A549 (cell line): ENCODE results near the gene POLR3H. TPM values are rescaled to one million over a fixed set of nuclear protein-coding genes. Genes with fewer than 3 reads are reported as not detected.

Experiments used
- ATAC-seq, 2 experiments: fragments of 200-7000 bp in 1 of 2; fragments of >200 bp in 1 of 2; cut with Nextera tagmentation in 1 of 2; cut with Tn5 transposase in 1 of 2; 3 replicates each; pipeline versions ENCODE4 v1.8.0 to v1.9.1; 2018 to 2020; ENCODE audit warnings: mild to moderate bottlenecking in 1 of 2, moderate library complexity in 1 of 2
- CTCF ChIA-PET: fragments of 300-600 bp; sonication (Branson Sonifier 250); formaldehyde crosslinking; extraction: SDS; loops from one replicate; lab custom pipeline; 2021; ENCODE audit warnings: antibody characterized with exemption, inconsistent platforms; lab: Yijun Ruan, JAX
- POLR2A ChIA-PET: fragments of 350-600 bp; formaldehyde crosslinking; extraction: SDS; loops from one replicate; lab custom pipeline; 2021; ENCODE audit warnings: antibody characterized with exemption, inconsistent platforms; lab: Yijun Ruan, JAX
- DNase-seq, 2 experiments: peaks; one replicate each; pipeline versions ENCODE4 v3.0.0 to v3.0.0-alpha.2; 2011 to 2016; ENCODE audit warnings: low read depth in 1 of 2, low spot score in 1 of 2
- FAIRE-seq: peaks from 2 replicates; lab custom pipeline; 2011; peaks lifted over from hg19 to GRCh38; lab: Jason Lieb, UNC
- H3K27ac ChIP-seq, 2 experiments: fragments of >200 bp; sonication (Bioruptor Twin); formaldehyde crosslinking; 3 replicates each; pipeline ENCODE4 v1.5.1; 2016 to 2017
- H3K4me1 ChIP-seq: fragments of >200 bp; sonication (Bioruptor Twin); formaldehyde crosslinking; 3 replicates; pipeline ENCODE4 v1.6.1; 2016
- H3K4me2 ChIP-seq: fragments of >200 bp; sonication (Bioruptor Twin); formaldehyde crosslinking; 3 replicates; pipeline ENCODE4 v1.6.1; 2016
- H3K4me3 ChIP-seq: fragments of >200 bp; sonication (Bioruptor Twin); formaldehyde crosslinking; 3 replicates; pipeline ENCODE4 v1.5.1; 2016
- H3K9me3 ChIP-seq: fragments of >200 bp; sonication (Bioruptor Twin); formaldehyde crosslinking; 3 replicates; pipeline ENCODE4 v1.6.1; 2016
- BHLHE40 ChIP-seq: IDR thresholded peaks from 2 replicates; pipeline ENCODE4 v1.6.1; 2012; ENCODE audit warnings: low read depth, low read length, inconsistent platforms
- CBX8 ChIP-seq: fragments of 200-600 bp; sonication (generic); IDR thresholded peaks from 2 replicates; pipeline ENCODE4 v1.6.1; 2016
- CEBPB ChIP-seq, 2 experiments: fragments of >200 bp in 1 of 2; sonication (Bioruptor Twin) in 1 of 2; formaldehyde crosslinking in 1 of 2; IDR thresholded peaks; 2 replicates each; pipeline ENCODE4 v1.6.1; 2012 to 2016
- CHD2 ChIP-seq: fragments of 150-350 bp; IDR thresholded peaks from 2 replicates; pipeline ENCODE4 v1.6.1; 2014; ENCODE audit warnings: low read length; ENCODE audit not compliant: partially characterized antibody
- CHD4 ChIP-seq: fragments of 200-600 bp; sonication (generic); IDR thresholded peaks from 2 replicates; pipeline ENCODE4 v1.6.1; 2016; ENCODE audit warnings: antibody characterized with exemption, mild to moderate bottlenecking, borderline replicate concordance
- E2F6 ChIP-seq: IDR thresholded peaks from 2 replicates; pipeline ENCODE4 v1.6.1; 2012; ENCODE audit warnings: low read depth, borderline replicate concordance
- ESRRA ChIP-seq: fragments of 150-350 bp; IDR thresholded peaks from 2 replicates; pipeline ENCODE4 v1.6.1; 2014; ENCODE audit warnings: mild to moderate bottlenecking, low read length, borderline replicate concordance
- FOSL2 ChIP-seq, 2 experiments: fragments of 450-650 bp in 1 of 2; fragments of >200 bp in 1 of 2; sonication (Bioruptor Twin) in 1 of 2; formaldehyde crosslinking; IDR thresholded peaks; 2 replicates each; pipeline versions ENCODE4 v1.5.0 to v1.6.1; 2016 to 2020; ENCODE audit warnings: mild to moderate bottlenecking in 1 of 2, moderate library complexity in 1 of 2
- FOXS1 ChIP-seq: fragments of 250-450 bp; sonication (Bioruptor Pico); IDR thresholded peaks from 2 replicates; pipeline ENCODE4 v1.5.0; 2020; ENCODE audit warnings: mild to moderate bottlenecking, moderate library complexity
- HDAC2 ChIP-seq: fragments of 200-600 bp; sonication (generic); IDR thresholded peaks from 2 replicates; pipeline ENCODE4 v1.6.1; 2016
- HMGXB4 ChIP-seq: fragments of 250-450 bp; sonication (Bioruptor Pico); IDR thresholded peaks from 2 replicates; pipeline ENCODE4 v1.5.0; 2021; ENCODE audit warnings: mild to moderate bottlenecking, moderate library complexity, borderline replicate concordance
- HOXA7 ChIP-seq: fragments of 250-450 bp; sonication (Bioruptor Pico); IDR thresholded peaks from 2 replicates; pipeline ENCODE4 v1.5.0; 2020; ENCODE audit warnings: mild to moderate bottlenecking, moderate library complexity
- HOXB13 ChIP-seq: fragments of 250-450 bp; sonication (Bioruptor Pico); IDR thresholded peaks from 2 replicates; pipeline ENCODE4 v1.5.0; 2020; ENCODE audit warnings: low read depth, mild to moderate bottlenecking, moderate library complexity
- JUN ChIP-seq, 2 experiments: fragments of >200 bp; sonication (Bioruptor Twin); formaldehyde crosslinking; IDR thresholded peaks; 2 replicates in 1 of 2; 3 replicates in 1 of 2; pipeline ENCODE4 v1.6.1; 2016 to 2017
- JUNB ChIP-seq: fragments of >200 bp; sonication (Bioruptor Twin); formaldehyde crosslinking; IDR thresholded peaks from 2 replicates; pipeline ENCODE4 v1.6.1; 2016
- NPAS2 ChIP-seq: fragments of 250-450 bp; sonication (Bioruptor Pico); IDR thresholded peaks from 2 replicates; pipeline ENCODE4 v1.8.0; 2022; ENCODE audit warnings: mild to moderate bottlenecking, moderate library complexity, borderline replicate concordance
- PHF8 ChIP-seq: fragments of 200-600 bp; sonication (generic); IDR thresholded peaks from 2 replicates; pipeline ENCODE4 v1.6.1; 2016; ENCODE audit warnings: low read depth, mild to moderate bottlenecking, antibody characterized with exemption, moderate library complexity, borderline replicate concordance
- POLR2A ChIP-seq: IDR thresholded peaks from 2 replicates; pipeline ENCODE4 v1.6.1; 2012; ENCODE audit warnings: mild to moderate bottlenecking, low read length
- RAD21 ChIP-seq, 2 experiments: fragments of >200 bp in 1 of 2; sonication (Bioruptor Twin) in 1 of 2; formaldehyde crosslinking in 1 of 2; IDR thresholded peaks in 1 of 2; conservative IDR thresholded peaks in 1 of 2; 2 replicates in 1 of 2; 3 replicates in 1 of 2; pipeline ENCODE4 v1.6.1; 2012 to 2018; ENCODE audit warnings: inconsistent platforms in 1 of 2
- RCOR1 ChIP-seq: fragments of 150-350 bp; IDR thresholded peaks from 2 replicates; pipeline ENCODE4 v1.6.1; 2014; ENCODE audit warnings: antibody characterized with exemption, low read length, low read depth
- RFX5 ChIP-seq: fragments of 450-650 bp; IDR thresholded peaks from 2 replicates; pipeline ENCODE4 v1.7.1; 2014; ENCODE audit warnings: antibody characterized with exemption, mild to moderate bottlenecking, moderate library complexity
- SMC3 ChIP-seq: fragments of >200 bp; sonication (Bioruptor Twin); formaldehyde crosslinking; IDR thresholded peaks from 3 replicates; pipeline ENCODE4 v1.6.1; 2018; ENCODE audit warnings: inconsistent platforms
- TP53 ChIP-seq: fragments of 250-450 bp; sonication (Bioruptor Pico); IDR thresholded peaks from 2 replicates; pipeline ENCODE4 v1.5.0; 2021; ENCODE audit warnings: mild to moderate bottlenecking, moderate library complexity
- USF2 ChIP-seq: fragments of 450-650 bp; IDR thresholded peaks from 2 replicates; pipeline ENCODE4 v1.6.1; 2014; ENCODE audit warnings: antibody characterized with exemption
- ZFP36 ChIP-seq: fragments of 450-650 bp; IDR thresholded peaks from 2 replicates; pipeline ENCODE4 v1.6.1; 2014; ENCODE audit warnings: borderline replicate concordance; ENCODE audit not compliant: partially characterized antibody
- ZNF302 ChIP-seq: fragments of 250-450 bp; sonication (Bioruptor Pico); IDR thresholded peaks from 2 replicates; pipeline ENCODE4 v1.9.0; 2021; ENCODE audit warnings: inconsistent platforms, mild to moderate bottlenecking, moderate library complexity
- WGBS: methylation state at CpG from one replicate; pipeline ENCODE4 v1.1.6; 2017; ENCODE audit errors: missing lambda C conversion rate; 5-methylcytosine and 5-hydroxymethylcytosine counted together
- polyA plus RNA-seq, 4 experiments: library from polyadenylated mRNA; depleted of rRNA in 3 of 4; stranded (reverse); fragments of >200 nt; fragmentation: RNase III in 1 of 4; extraction: RNeasy Plus Mini Kit Qiagen cat#74134 plus additional on column Dnase treatment in 1 of 4; gene quantifications; 2 replicates in 3 of 4; 3 replicates in 1 of 4; pipeline ENCODE4 v1.2.3, GENCODE V29; 2011 to 2017
- TF ChIP-seq, protein P1 (sequence below): fragments of >200 bp; sonication (Bioruptor Twin); formaldehyde crosslinking; IDR thresholded peaks from 2 replicates; pipeline ENCODE4 v1.6.1; 2016
- TF ChIP-seq, protein P2 (sequence below): fragments of >200 bp; sonication (Bioruptor Twin); formaldehyde crosslinking; IDR thresholded peaks from 3 replicates; pipeline ENCODE4 v1.5.1; 2016
- TF ChIP-seq, protein P3 (sequence below): fragments of 150-350 bp; IDR thresholded peaks from 2 replicates; pipeline ENCODE4 v1.6.1; 2014; ENCODE audit warnings: low read depth, mild to moderate bottlenecking, low read length

The POLR3H gene
- polyA plus RNA-seq, 2 of the 4 experiments (the other 2 are of a cell fraction) = 24.5 to 27.7 TPM

- TF ChIP-seq FOSL2 (IDR thresholded peaks at IDR 0.05) = no peak
- TF ChIP-seq FOSL2 (CRISPR knock-in tag; IDR thresholded peaks at IDR 0.05) = no peak
Measured at GRCh38 chr22:41587347-41587723, 43.1 kb upstream of the POLR3H start (continued).

GRCh38 chr22:41585898-41586297, 41.6 kb upstream of the POLR3H start:
- Histone ChIP-seq H3K4me2 (no peak overlapping the region), H3K27ac (no peak overlapping the region)
- FAIRE-seq (no peak), DNase-seq (no peak)
- WGBS = 93% methylated on average over 7 of the region's 7 CpGs
- TF ChIP-seq NPAS2 = no peak
- no peak for TF ChIP-seq HOXB13
- no peak for TF ChIP-seq CHD2
- TF ChIP-seq CHD4 = no peak
- no peak for TF ChIP-seq HDAC2
- TF ChIP-seq RFX5 = no peak
- no peak for TF ChIP-seq JUN (IDR thresholded peaks at IDR 0.05)
- TF ChIP-seq, all 56 proteins: peak for 0
- H3K9me3 ChIP-seq = no peaks in the 10 kb centered on the region
- ChIA-PET CTCF (interaction anchor here (2.0 kb wide), 1 partner anchor 9 kb away, joined by 5 read pairs; no protein-coding TSS in a partner anchor), POLR2A (no interaction called here)
- H3K4me3 ChIP-seq = no peak overlapping the region
- ATAC-seq = no peak
- peaks cover 21% of the 10 kb centered on the region for H3K4me1 ChIP-seq

DNA sequence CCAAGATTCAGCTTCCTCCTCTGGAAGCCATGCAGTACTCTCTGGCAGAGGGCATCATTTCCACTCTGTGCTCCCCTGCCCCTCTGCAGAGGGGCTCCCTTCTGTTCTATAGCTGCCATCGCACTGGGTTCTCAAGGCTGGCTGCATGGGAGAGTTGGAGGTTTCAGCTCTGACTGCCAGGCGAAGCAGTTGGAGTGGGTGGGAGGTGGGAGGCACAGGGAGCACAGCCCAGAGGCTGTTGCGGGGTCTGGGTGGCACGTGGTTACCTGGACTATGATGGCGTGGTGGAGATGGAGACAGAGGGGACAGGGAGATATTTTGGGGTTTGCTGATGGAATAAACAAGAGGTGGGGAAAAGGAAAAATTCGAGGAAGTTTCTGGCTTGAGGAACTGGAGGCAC, 40.6 kb upstream of the POLR3H start:
- Histone ChIP-seq H3K27ac (no peak overlapping the region), H3K4me1 (peaks cover 18% of the 10 kb centered on the region), H3K4me3 (no peak overlapping the region), H3K4me2 (no peak overlapping the region), H3K9me3 (no peaks in the 10 kb centered on the region)
- no peak for FAIRE-seq
- ChIA-PET POLR2A (no interaction called here), CTCF (interaction anchor here (0.9 to 1.1 kb wide), 2 partner anchors 8 to 58 kb away, joined by 3 to 5 read pairs; no protein-coding TSS in a partner anchor)
- ATAC-seq = no peak
- DNase-seq = no peak
- TF ChIP-seq TP53 (CRISPR knock-in tag) = no peak
- TF ChIP-seq ESRRA = no peak
- TF ChIP-seq SMC3 = no peak
- TF ChIP-seq HOXA7 (CRISPR knock-in tag) = no peak
- TF ChIP-seq USF2 = no peak
- TF ChIP-seq ZNF302 (CRISPR knock-in tag) = no peak
- WGBS = 93% methylated on average over 5 of the region's 6 CpGs

DNA sequence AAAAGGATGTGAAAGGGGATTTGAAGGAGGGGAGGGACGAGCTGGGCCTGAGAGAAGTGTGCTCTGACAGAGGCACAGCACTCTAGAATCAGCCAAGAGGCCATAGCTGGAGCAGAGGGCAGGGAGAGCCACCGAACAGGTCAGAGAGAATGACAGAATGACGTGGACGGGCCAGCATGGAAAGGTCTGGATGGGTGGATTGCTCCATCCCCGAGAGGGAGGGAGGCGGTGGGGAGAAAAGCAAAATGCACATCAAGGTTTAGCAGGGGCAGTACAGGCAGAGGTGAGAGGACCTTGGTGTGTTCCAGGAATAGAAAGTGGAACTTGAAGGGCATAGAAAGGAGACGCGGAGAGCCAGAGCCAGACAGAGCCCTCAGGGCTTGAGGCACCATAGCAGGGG, 38.4 kb upstream of the POLR3H start:
- CTCF ChIA-PET = interaction anchor here (1.3 to 4.6 kb wide), 2 partner anchors 9 to 15 kb away, joined by 4 to 17 read pairs; no protein-coding TSS in a partner anchor
- 86% methylated on average over 8 of the region's 8 CpGs for WGBS
- Histone ChIP-seq H3K9me3 (no peaks in the 10 kb centered on the region), H3K4me1 (peaks cover 6% of the 10 kb centered on the region), H3K4me2 (no peak overlapping the region), H3K27ac (no peak overlapping the region), H3K4me3 (no peak overlapping the region)
- FAIRE-seq = no peak
- no peak for ATAC-seq
- no peak for DNase-seq
- POLR2A ChIA-PET = no interaction called here
- no peak for TF ChIP-seq HOXA7 (CRISPR knock-in tag)
- TF ChIP-seq PHF8 = no peak
- no peak for TF ChIP-seq ZFP36
- TF ChIP-seq E2F6 = no peak
- TF ChIP-seq CEBPB (IDR thresholded peaks at IDR 0.05) = no peak
- TF ChIP-seq FOXS1 (CRISPR knock-in tag) = no peak
- TF ChIP-seq, protein P1, sequence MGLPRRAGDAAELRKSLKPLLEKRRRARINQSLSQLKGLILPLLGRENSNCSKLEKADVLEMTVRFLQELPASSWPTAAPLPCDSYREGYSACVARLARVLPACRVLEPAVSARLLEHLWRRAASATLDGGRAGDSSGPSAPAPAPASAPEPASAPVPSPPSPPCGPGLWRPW = no peak
- TF ChIP-seq, protein P2, sequence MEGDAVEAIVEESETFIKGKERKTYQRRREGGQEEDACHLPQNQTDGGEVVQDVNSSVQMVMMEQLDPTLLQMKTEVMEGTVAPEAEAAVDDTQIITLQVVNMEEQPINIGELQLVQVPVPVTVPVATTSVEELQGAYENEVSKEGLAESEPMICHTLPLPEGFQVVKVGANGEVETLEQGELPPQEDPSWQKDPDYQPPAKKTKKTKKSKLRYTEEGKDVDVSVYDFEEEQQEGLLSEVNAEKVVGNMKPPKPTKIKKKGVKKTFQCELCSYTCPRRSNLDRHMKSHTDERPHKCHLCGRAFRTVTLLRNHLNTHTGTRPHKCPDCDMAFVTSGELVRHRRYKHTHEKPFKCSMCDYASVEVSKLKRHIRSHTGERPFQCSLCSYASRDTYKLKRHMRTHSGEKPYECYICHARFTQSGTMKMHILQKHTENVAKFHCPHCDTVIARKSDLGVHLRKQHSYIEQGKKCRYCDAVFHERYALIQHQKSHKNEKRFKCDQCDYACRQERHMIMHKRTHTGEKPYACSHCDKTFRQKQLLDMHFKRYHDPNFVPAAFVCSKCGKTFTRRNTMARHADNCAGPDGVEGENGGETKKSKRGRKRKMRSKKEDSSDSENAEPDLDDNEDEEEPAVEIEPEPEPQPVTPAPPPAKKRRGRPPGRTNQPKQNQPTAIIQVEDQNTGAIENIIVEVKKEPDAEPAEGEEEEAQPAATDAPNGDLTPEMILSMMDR = no peak
- TF ChIP-seq POLR2A = no peak
- TF ChIP-seq BHLHE40 = no peak
- no peak for TF ChIP-seq JUNB
- TF ChIP-seq RAD21 (conservative IDR thresholded peaks at IDR 0.05 in 1 of 2, IDR thresholded peaks at IDR 0.05 in 1 of 2) = no peak
- TF ChIP-seq CBX8 = no peak
- TF ChIP-seq, protein P3, sequence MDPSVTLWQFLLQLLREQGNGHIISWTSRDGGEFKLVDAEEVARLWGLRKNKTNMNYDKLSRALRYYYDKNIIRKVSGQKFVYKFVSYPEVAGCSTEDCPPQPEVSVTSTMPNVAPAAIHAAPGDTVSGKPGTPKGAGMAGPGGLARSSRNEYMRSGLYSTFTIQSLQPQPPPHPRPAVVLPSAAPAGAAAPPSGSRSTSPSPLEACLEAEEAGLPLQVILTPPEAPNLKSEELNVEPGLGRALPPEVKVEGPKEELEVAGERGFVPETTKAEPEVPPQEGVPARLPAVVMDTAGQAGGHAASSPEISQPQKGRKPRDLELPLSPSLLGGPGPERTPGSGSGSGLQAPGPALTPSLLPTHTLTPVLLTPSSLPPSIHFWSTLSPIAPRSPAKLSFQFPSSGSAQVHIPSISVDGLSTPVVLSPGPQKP = no peak
- TF ChIP-seq HMGXB4 (CRISPR knock-in tag) = no peak
- TF ChIP-seq RCOR1 = no peak
